ENCODE measurements around the gene SPIRE1.
"Not testable (repeated sequence)": the region's sequence is repeated elsewhere in the genome, so short reads cannot be mapped to it uniquely, and the experiment has no call there.

The SPIRE1 gene

DNA sequence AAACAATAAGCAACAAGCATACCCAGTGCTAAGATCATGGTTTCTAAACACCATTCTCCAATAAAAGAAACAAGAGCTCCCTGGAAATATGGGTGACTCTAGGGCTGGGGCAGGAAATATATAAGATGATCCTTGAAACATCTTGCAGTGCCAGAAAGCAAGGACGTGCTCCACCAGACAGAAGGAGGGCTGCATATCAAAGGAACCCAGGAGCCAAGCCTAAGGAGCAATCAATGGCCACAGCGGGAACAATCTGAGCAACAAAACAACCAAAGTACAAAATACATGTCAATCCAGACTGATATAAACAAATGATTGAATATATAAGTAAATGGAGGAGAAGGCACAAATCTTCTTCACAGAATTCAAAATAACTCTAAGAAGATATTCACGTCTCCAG is 10.1 kb downstream of the SPIRE1 start:
- DNase-seq (ENCODE audit: low read depth in 1 of 2, low spot score in 1 of 2), result no peak

DNA sequence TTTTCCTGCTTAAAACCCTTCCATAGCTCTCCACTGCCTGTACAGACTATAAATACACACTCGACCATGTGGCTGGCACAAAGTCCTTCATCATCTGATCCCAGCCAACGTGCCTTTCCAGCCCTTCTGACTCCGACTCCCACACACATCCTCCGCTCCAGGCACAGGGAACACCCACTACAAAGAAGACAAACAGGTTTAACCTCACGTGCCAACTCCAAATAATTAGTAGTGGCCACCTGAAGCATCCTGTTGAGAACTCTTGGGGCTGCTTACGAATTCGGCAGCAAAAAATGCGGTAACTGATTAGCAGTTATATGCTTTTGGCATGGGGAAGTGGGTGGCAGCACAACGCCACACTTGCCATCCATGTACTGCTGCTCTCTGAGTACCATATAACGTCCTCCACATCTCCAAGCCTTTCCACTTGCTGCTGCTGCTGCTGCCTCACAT is 12.1 kb downstream of the SPIRE1 start:
- no peak for DNase-seq (ENCODE audit: low read depth in 1 of 2, low spot score in 1 of 2)

DNA sequence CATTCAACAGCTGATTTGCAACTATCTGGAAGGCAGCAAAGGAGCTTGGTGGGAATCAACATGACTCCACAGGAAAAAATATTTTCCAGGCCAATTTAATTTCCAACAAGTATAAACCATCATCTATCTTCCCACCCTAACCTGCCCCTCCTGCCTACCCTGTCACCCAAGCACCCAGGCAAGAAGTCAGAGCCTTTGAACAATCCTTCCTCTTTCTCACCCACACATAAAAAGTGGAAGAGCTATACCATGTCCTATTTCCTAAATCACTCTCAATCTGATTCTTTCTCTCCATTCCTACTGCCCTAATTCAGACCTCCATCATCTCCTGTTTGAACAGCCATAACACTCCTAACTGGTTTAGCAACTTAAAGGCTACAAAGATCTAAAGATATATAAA is 12.7 kb downstream of the SPIRE1 start:
- DNase-seq (ENCODE audit: low read depth in 1 of 2, low spot score in 1 of 2), result no peak

DNA sequence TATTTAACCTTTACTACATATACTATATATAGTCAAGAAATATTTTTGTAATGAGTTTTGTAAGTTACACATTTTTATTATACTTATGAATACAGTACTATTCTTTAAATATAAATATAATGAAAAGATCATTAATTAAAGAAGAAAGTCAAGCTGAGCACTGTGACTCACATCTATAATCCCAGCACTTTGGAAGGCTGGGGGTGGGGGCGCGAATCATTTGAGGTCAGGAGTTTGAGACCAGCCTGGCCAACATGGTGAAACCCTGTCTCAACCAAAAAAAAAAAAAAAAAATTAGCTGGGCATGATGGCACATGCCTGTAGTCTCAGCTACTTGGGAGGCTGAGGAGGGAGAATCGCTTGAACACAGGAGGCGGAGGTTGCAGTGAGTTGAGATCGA is 14.2 kb downstream of the SPIRE1 start:
- DNase-seq (ENCODE audit: low read depth in 1 of 2, low spot score in 1 of 2), result not testable (repeated sequence)

DNA sequence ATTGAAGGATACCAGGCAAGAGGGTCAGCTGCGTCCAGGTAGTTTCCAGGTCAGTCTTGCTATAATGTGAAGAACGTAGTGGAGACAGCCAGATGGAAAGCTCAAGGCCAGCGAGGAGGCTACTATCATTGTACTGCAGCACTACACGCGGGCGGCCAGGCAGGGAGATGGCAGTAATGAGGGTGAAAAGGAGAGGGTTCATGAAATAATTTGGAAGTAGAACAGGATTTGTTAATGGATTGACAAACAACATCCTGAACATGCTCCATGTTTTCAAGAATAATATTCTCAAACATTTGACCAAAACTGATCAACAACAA is 17.1 kb downstream of the SPIRE1 start:
- DNase-seq (ENCODE audit: low read depth in 1 of 2, low spot score in 1 of 2), result no peak

DNA sequence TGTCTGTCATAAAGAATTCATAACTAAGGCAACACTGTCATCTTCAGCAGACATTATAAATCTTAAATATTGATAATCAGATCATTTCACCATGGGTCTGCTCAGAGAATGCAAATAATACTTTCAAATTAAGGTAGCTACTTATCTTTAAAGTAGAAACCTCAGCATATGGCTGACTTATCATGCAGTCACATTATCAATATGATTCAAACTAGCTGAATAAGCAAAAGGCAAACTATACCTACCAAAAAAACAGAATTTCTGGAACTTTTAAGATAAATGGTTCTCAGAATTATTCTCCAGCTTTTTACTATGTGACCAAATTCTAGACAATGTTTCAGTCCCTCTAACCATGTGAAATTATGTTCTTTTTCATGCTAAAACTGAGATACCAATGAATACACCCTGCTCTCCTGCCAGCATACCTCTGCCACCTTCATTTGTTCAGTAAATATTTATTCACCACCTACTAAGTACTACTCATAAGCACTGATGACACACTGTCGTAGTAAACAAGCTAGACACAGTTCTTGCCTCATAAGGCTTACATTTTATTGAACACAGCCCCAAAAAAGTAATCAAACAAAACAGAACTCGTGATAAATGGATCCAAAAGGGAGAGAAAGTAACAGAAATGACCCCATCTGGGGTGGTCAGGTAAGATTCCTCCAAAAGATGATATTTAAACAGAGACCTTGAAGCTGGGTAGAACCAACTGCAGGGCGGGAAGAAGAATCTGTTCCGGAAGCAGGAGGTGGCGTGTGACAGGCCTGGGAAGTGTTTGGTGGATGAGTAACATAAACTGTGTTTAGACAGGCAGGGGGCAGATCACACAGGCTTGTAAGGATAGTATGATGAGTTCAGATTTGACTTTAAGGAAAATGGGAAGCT is 17.7 kb downstream of the SPIRE1 start:
- DNase-seq (ENCODE audit: low read depth in 1 of 2, low spot score in 1 of 2), result no peak

DNA sequence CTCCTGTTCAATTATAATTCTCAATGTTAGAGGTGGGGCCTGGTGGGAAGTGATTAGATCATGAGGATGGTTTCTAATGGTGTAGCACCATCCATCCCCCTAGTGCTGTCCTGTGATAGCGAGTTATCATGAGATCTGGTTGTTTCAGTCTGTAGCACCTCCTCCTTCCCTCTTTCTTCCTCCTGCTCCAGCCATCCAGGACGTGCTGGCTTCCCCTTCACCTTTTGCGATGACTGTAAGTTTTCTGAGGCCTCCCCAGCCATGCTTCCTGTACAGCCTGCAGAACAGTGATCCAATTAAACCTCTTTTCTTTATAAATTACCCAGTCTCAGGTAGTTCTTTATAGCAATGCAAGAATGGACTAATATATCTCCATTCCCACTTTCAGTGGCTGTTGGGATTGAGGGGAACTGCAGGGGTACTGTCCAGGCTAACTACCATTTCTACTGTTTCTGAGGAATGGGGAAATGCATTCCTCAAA is 19.2 kb downstream of the SPIRE1 start:
- no peak for DNase-seq (ENCODE audit: low read depth in 1 of 2, low spot score in 1 of 2)

DNA sequence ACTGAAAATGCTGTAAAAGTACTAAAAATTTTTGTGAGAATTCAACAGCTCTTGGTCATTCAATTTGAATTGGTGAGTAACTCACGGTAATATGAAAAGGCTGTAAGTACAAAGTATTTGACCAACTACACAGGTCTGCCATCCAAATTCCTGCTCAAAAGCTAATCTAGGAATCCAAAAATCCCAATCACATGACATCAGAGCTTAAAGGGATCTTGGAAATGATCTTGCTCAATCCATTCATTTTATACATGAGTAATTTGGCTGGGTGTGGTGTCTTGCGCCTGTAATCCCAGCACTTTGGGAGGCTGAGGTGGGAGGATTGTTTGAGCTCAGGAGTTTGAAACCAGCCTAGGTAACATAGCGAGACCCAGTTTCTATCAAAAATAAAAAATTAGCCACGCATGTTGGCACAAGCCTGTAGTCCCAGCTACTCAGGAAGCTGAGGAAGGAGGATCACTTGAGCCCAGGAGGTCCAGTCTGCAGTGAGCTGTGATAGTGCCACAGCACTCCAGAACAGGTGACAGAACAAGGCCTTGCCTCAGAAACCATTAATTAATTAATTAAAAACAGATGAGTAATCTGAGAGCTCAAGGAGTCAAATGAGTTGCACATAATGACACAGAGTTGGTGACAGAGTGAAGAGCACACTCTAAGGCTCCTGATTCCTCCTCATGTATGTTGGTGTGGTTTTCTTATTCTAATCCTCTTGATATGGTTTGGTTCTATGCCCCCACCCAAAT is 19.8 kb downstream of the SPIRE1 start:
- DNase-seq (ENCODE audit: low read depth in 1 of 2, low spot score in 1 of 2), result no peak

DNA sequence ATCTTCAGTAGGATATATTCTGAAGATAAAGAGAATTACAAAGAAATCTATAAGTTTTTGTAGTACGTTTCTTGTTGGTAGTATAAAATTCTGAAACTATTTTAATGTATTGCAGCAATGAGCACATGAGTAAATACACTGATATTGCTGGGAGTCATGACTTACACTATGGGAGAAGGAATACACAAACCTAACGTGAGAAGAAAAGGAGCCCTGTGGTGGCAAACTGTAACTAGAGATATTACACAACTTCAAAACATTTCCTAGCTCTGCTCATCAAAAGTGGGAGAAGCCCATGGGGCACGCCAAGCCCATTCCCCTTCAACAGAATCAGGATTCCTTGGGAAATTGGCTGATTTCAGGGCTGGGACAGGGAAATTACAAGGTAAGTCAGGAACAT is 20.5 kb downstream of the SPIRE1 start:
- no peak for DNase-seq (ENCODE audit: low read depth in 1 of 2, low spot score in 1 of 2)

DNA sequence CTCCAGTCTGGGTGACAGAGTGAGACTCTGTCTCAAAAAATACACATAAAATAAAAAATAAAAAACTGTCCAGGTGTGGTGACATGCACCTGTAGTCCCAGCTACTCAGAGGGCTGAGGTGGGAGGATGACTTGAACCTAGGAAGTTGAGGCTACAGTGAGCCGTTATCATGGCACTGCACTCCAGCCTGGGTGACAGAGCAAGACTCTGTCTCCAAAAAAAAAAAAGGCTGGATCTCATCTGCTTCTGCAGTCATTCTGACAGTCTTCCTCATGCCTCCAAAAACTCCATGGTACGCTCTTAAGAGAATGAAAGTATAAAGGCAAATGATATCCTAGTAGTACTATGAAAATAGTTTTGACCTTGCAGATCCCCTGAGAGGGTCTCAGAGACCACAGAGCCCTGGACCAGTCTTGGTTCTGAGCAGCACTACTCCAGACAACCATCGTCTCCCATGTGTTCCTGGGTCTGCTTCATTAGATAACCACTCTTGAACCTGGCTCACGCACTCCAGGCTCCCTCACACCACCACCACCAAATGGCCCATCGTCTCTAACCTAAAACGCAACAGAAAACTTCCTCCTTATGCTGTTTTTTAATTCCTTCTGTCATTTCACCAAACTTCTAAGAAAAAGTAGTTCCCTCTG is 26.0 kb downstream of the SPIRE1 start:
- no peak for DNase-seq (ENCODE audit: low read depth in 1 of 2, low spot score in 1 of 2)

DNA sequence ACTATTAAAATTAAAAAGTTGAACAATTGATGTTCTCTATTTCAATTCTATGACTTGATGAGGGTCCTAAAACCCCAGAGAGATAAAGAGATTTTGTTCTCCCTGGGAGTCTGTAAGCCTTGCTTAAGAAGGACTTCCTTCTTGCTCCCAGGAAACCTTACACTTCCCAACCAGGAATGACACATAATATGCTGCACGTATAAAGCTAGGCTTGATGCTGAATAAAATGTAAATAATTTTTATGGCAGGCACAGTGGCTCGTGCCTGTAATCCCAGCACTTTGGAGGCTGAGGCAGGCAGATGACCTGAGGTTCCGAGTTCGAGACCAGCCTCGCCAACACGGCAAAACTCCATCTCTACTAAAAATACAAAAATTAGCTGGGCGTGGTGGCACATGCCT is 27.8 kb downstream of the SPIRE1 start:
- DNase-seq (ENCODE audit: low read depth in 1 of 2, low spot score in 1 of 2), result no peak

DNA sequence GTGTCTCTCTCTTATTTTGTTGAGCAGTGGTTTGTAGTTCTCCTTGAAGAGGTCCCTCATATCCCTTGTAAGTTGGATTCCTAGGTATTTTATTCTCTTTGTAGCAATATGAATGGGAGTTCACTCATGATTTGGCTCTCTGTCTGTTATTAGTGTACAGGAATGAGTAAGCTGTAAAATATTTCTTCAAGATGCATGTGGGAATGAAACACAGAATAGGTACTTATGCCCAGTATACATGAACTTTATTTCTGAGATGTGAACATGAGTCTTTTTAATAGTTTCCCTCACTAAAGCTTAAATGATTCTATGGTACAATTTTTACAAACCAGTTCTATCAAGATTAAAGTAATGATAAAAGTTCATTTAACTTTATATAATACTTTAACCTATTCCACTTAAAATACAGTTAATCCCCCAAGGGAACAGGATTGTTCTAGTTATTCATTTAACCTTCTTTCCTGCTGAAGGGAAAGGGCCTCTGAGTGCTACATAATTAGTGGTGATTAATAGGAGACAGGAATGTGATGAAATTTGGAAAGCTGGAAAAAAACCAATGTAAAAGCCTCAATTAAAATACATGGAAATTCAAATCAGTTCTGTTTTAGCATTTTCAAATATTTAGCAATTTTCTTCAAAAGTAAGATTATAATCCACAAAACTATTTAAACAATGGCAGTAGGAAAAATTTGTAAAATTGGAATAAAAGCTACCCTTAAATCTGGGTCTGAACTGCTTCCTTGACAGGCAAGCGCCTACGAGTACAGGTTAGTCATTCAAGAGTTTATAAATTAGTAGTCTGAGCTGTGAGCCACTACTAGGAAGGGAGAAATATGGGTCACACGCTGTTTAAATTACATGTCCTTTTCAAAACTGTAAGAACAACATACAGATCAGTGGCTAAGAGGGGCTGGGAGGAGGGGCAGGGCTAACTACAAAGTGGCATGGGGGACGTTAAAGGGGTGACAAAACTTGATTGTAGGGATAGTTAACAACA is 28.9 kb downstream of the SPIRE1 start:
- no peak for DNase-seq (ENCODE audit: low read depth in 1 of 2, low spot score in 1 of 2)

DNA sequence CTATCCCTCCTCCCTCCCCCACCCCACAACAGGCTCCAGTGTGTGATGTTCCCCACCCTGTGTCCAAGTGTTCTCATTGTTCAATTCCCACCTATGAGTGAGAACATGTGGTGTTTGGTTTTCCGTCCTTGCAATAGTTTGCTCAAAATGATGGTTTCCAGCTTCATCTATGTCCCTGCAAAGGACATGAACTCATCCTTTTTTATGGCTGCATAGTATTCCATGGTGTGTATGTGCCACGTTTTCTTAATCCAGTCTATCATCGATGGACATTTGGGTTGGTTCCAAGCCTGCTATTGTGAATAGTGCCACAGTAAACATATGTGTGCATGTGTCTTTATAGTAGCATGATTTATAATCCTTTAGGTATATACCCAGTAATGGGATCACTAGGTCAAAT is 30.7 kb downstream of the SPIRE1 start:
- DNase-seq (ENCODE audit: low read depth in 1 of 2, low spot score in 1 of 2), result not testable (repeated sequence)

DNA sequence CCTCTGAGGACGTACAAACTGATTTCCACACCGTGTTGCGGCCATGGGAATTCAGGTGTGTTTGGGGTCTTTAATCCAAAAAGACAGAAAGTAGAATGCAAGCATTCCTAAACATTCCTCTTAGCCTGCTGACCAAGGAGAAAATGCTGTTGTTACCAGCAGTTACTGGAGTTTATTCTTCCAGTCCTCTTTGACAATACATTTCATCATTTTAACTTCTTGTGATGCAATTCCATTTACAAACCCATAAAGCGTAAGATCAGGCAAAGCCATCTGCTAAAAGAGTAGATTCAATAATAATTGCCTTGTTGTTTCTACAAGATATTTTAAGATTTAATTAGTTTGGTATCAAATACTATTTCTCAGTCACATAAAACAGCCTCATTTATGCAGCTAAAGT is 32.7 kb downstream of the SPIRE1 start:
- DNase-seq (ENCODE audit: low read depth in 1 of 2, low spot score in 1 of 2), result no peak

DNA sequence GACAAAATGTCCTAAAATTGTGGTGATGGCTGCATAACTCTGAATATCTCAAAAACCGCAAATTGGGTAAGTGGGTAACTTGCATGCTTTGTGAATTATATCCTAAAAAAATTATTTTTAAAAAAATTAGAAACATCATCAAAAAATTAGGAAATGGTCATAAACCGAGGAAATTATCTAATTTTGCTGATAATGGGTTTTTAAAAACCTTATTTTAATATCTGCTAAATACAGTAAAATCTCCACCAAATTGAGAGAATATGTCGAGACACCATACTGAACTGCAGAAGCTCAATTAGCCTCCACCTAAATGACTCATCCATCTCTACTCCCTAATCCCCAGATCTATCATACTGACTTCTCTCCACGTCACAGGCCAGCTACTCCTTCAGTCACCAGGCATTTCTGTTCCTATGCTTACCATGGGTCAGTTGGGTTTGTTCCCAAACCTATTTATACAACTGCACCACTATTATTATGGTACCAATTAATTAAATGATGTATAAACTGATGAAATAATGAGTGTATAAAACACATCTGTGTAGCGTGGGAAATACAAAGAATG is 36.1 kb downstream of the SPIRE1 start:
- no peak for DNase-seq (ENCODE audit: low read depth in 1 of 2, low spot score in 1 of 2)

DNA sequence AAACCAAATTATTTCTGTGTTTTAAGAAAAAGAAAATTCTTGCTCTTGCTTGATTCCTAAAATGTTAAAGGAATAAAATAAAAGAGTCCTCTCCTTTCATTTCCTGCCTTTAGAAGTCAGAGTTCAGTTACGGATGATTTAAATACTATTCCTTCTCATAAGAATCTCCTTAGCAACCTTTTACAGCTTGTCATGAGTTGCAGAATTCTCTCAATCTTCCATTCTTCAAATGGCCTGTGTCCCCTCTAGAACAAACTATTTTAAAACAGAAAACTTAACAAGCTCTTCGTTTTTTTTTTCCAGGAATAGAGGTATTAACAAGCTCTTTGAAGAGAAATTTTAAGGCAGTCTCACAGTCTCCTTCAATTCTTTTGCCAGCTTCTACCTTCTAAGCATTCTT is 42.2 kb downstream of the SPIRE1 start:
- DNase-seq (ENCODE audit: low read depth in 1 of 2, low spot score in 1 of 2), result no peak

DNA sequence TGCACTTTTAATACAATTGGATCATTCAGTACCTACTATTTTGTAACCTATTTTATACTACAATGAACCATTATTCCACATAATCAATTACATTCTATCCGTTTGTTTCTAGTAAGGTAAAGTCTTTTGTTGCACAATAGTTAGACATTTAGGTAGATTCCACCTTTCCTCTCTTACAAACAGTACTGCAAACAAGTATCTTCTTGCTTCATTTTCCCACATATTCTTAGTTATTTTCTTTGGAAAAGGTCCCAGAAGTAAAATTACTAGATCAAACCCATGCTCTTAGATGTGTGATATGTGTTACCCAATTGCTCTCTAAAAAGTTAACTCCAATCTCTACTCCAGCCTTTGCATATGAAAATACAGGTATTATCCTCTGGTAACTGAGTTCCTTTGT is 49.6 kb downstream of the SPIRE1 start:
- no peak for DNase-seq (ENCODE audit: low read depth in 1 of 2, low spot score in 1 of 2)

DNA sequence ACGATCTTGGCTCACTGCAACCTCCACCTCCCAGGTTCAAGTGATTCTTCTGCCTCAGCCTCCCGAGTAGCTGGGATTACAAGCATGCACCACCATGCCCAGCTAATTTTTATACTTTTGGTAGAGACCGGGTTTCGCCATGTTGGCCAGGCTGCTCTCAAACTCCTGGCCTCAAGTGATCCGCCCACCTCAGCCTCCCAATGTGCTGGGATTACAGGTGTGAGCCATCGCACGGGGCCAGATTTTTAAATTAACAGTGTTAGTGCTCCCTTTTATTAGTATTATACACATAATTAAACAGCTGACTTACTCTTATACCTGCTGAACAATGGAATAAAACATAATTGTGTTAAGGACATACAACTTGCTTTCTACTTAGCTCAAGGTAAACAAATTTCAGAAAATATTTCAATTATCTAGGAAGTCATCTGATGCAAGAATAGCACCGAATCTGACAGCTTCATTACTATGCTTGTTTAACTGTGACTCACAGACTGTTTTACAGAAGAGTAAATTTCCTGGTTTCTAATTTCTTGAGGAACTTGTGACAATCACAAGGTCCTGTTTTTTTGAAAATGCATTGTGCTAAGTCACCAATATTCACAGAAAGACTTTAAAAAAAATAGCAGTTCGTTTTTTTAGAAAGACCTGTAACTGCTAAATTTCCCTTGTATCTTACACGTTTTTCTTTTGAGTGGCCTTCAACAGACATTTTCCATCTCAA is 51.2 kb downstream of the SPIRE1 start:
- DNase-seq (ENCODE audit: low read depth in 1 of 2, low spot score in 1 of 2), result no peak

DNA sequence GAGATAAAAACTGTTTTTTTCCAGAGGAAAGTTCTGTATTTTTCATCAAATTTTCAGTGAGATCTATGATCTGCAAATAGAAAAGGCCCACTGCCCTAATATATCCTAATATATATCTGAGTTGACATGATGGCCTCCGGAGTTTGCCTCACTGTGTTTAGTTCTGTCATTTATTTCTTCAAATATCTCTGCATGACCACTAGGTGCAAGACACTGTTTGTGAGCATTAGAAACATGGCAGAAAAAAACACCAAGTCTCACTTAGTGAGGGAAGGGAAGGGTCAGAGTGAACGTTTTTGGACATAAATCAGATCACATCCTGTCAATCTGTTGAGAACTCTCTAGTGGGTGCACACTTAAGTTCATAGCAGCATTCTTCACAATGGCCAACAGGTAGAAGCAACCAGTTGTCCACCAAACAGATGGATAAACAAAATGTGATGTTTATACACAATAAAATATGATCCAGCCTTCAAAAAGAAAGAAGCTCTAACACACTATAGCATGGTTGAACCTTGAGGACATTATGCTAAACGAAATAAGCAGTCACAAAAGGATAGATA is 53.4 kb downstream of the SPIRE1 start:
- no peak for DNase-seq (ENCODE audit: low read depth in 1 of 2, low spot score in 1 of 2)

Measured in activated T-helper 1 cell treated with anti-CD3 and anti-CD28 coated beads, Interleukin-2, amount 50 U/mL, for 16 hours (primary cell).